ENCODE measurements around the gene ARHGAP4.

ARHGAP4 gene

DNA sequence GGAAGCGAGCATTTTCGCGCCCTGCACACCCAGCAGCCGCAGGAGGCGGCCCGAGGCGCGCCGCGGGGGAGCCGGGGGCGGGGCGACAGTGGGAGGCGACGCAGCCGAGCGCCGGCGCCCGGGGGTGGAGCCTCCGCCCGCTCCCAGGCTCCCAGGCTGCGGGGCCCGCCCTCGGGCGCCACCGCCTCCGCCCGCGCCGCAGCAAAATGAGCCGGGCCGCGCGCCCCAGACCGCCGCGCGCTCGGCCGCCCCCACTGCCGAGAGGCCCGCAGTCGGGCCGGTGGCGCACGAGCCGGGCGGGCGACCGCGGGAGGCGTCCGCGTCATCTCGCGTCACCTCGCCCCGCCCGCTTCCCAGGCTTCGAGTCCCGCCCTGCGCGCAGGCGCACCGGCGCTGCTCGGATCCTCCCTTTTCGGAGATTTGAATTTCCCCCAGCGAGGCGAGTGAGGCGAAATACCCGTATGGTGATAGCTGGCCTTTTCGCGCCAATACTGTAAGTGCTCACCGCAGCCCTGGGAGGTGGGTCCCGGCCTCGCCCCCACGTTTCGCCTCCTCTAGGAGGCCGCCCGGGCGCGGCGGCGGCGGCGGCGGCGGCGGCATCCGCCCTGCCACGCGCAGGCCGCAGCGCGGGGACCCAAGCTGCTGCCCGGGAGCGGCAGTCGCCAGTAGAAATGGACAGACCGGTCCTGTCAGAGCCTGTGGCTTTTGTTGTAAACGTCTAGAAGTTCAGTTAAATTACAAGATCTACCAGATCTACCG lies 46.5 kb upstream of the ARHGAP4 start, which contains the start of gene TMEM187:
TSS of gene TMEM187 (plus strand) at position 387 of the 759 bp plus-strand sequence. CDS start 9,309 bp downstream, outside the sequence.
- peak; percentile 92 for DNase-seq (ENCODE audit: extremely low spot score)
- TF ChIP-seq L3MBTL2 (conservative IDR thresholded peaks at IDR 0.05) (no peak), NFRKB (IDR thresholded peaks at IDR 0.05) (no peak), CTBP1 (IDR thresholded peaks at IDR 0.05; ENCODE audit: borderline replicate concordance) (no peak), FOXA1 (IDR thresholded peaks at IDR 0.05) (no peak), BHLHE40 (IDR thresholded peaks at IDR 0.05; ENCODE audit: borderline replicate concordance) (no peak), ARNT (IDR thresholded peaks at IDR 0.05) (peak; percentile 77; the same call in 1 of the 2 replicates), FOXK2 (IDR thresholded peaks at IDR 0.05) (no peak), HDGF (IDR thresholded peaks at IDR 0.05; ENCODE audit: borderline replicate concordance) (no peak), SP1 (IDR thresholded peaks at IDR 0.05) (no peak), ZNF384 (IDR thresholded peaks at IDR 0.05) (no peak), SUZ12 (IDR thresholded peaks at IDR 0.05) (no peak), TARDBP (IDR thresholded peaks at IDR 0.05) (no peak), FOXM1 (IDR thresholded peaks at IDR 0.05; ENCODE audit: borderline replicate concordance) (peak; percentile 65), ELF4 (IDR thresholded peaks at IDR 0.05) (no peak), LEF1 (IDR thresholded peaks at IDR 0.05; ENCODE audit: borderline replicate concordance) (peak; percentile 80)
- TF ChIP-seq, protein P1, sequence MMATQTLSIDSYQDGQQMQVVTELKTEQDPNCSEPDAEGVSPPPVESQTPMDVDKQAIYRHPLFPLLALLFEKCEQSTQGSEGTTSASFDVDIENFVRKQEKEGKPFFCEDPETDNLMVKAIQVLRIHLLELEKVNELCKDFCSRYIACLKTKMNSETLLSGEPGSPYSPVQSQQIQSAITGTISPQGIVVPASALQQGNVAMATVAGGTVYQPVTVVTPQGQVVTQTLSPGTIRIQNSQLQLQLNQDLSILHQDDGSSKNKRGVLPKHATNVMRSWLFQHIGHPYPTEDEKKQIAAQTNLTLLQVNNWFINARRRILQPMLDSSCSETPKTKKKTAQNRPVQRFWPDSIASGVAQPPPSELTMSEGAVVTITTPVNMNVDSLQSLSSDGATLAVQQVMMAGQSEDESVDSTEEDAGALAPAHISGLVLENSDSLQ (IDR thresholded peaks at IDR 0.05), result no peak
- CTCF ChIA-PET, result interaction anchor here (1.1 to 1.6 kb wide), 2 partner anchors 40 to 433 kb away, joined by 3 to 4 read pairs; no protein-coding TSS in a partner anchor
- POLR2A ChIA-PET, result interaction anchor here (0.6 to 3.3 kb wide), 12 partner anchors 9 to 535 kb away, joined by 3 to 15 read pairs (median 4); partner anchors contain the start of gene RENBP

DNA sequence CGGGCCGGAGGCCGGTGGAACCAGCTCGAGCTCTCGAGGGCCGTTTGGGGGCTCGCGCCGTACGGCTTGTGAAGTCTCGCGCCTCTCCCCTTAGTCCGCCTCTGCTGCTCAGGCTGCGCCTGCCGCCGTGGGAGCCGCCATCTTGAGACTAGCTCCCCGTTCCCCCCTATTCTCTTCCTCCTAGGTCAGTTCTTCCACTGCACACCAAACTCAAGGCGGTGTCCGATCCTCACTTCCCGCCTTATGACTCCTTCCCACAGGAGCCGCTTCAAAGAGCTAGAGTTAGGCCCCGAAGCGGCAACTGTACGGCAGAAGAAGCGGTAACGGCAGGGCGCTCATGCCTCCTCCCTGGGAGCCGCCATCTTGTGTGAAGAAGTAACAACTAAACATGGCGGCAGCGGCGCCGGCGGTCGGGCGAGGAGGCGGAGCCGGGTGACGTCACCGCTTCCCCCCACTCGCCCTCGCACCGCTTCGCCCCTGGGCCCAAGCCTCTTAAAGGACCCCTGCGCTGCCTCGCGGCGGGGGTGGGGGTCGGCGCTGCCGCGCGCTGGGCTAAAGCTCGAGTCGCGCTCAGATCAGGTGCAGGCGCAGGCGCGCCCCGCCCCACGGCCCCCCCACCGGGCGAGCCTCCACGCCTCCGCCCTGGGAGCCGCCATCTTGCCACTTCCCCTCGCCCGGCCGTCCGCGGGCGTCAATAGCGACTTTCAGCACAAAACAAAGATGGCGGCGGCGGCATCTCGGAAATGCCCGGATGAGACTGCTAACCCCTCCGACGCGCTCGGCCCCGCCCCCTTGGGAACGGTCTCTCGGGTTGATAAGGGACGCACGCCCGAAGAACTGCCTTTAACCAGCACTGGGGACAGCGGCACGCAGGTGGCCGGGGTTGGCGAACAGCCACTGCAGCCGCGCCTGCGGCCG lies 45.6 kb upstream of the ARHGAP4 start, which contains the start of gene HCFC1:
TSS of gene HCFC1 (minus strand) at position 369 of the 918 bp plus-strand sequence. CDS start 978 bp downstream, outside the sequence.
- DNase-seq (ENCODE audit: extremely low spot score), result peak; percentile 83
- no peak for TF ChIP-seq LEF1 (IDR thresholded peaks at IDR 0.05; ENCODE audit: borderline replicate concordance)
- peak; percentile 78 for TF ChIP-seq NFRKB (IDR thresholded peaks at IDR 0.05)
- TF ChIP-seq FOXA1 (IDR thresholded peaks at IDR 0.05), result no peak
- TF ChIP-seq ELF4 (IDR thresholded peaks at IDR 0.05), result peak; percentile 4
- TF ChIP-seq L3MBTL2 (conservative IDR thresholded peaks at IDR 0.05), result 0 out of 2 replicates have a peak, but pooled peaks have one; percentile 15
- POLR2A ChIA-PET, result interaction anchor here (0.5 to 3.3 kb wide), 26 partner anchors 9 to 536 kb away, joined by 3 to 15 read pairs (median 4); partner anchors contain the start of genes MECP2, NAA10 and RENBP
- CTCF ChIA-PET, result interaction anchor here (1.6 to 6.2 kb wide), 2 partner anchors 25 to 41 kb away, joined by 4 to 36 read pairs; no protein-coding TSS in a partner anchor

DNA sequence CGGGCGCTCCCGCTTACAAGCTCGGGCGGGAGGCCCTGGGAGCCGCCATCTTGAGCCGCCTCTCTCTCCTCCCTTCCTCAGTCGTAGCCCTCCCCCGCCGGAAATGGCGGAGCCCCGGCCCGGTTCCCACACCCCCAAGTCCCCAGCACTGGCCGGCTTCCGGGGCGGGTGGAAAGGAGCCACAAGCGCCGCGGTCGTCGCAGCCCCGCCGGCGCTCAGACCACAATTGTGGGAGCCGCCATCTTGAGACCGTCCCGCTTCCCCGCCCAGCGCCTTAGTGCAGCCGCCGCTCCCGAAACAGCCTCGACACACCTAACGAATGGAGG lies 45.0 kb upstream of the ARHGAP4 start:
- ChIA-PET POLR2A (interaction anchor here (0.5 to 3.3 kb wide), 19 partner anchors 9 to 126 kb away, joined by 3 to 15 read pairs (median 4); partner anchors contain the start of genes MECP2, NAA10 and RENBP), CTCF (interaction anchor here (1.6 to 6.2 kb wide), 2 partner anchors 24 to 42 kb away, joined by 4 to 36 read pairs; no protein-coding TSS in a partner anchor)
- TF ChIP-seq ELF4 (IDR thresholded peaks at IDR 0.05) (peak; percentile 52; the same call in 1 of the 2 replicates), TARDBP (IDR thresholded peaks at IDR 0.05) (no peak)
- DNase-seq (ENCODE audit: extremely low spot score), result peak; percentile 79

DNA sequence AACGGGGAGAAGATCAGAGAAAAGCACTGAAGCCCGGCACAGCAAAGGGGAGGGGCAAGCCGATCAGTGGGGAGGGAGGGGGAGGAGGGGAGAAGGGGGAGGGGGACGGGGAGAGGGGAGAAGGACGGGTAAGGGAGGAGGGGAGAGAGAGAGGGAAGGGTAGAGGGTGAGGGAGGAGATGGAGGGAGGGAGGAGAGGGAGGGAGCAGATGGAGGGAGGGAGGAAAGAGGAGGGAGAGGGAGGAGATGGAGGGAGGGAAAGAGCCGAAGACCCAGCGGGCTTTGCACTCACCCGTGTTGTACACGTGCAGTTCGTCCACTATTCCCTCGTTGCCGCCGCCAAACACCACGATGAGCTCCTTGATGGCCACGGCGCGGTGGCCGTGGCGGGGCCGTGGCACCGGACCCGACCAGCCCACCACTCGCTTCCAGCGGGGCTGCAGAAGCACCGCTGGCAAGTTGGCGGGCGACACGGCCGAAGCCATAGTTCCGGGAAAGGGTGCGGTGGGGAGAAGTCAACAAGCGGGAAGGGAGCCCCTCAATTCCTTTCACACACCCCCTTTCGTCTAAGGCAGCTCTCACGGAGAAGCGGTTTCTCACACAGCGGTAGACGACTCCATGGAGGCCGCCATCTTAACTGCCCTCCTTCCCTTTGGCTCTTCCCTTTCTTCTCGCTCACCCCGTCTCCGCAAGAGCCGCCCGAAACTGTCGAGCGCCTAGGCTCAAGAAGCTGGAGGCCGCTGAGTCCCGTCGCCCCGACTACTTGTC lies 44.5 kb upstream of the ARHGAP4 start:
- TF ChIP-seq LEF1 (IDR thresholded peaks at IDR 0.05; ENCODE audit: borderline replicate concordance) (no peak), BHLHE40 (IDR thresholded peaks at IDR 0.05; ENCODE audit: borderline replicate concordance) (no peak), ELF4 (IDR thresholded peaks at IDR 0.05) (no peak), L3MBTL2 (conservative IDR thresholded peaks at IDR 0.05) (peak; percentile 93), CTBP1 (IDR thresholded peaks at IDR 0.05; ENCODE audit: borderline replicate concordance) (no peak)
- ChIA-PET CTCF (interaction anchor here (1.1 to 6.2 kb wide), 3 partner anchors 23 to 302 kb away, joined by 3 to 36 read pairs (median 5); no protein-coding TSS in a partner anchor), POLR2A (interaction anchor here (0.5 to 3.3 kb wide), 21 partner anchors 9 to 577 kb away, joined by 3 to 15 read pairs (median 3); partner anchors contain the start of genes IKBKG, IRAK1, MECP2 and NAA10)
- peak; percentile 69 for DNase-seq (ENCODE audit: extremely low spot score)

DNA sequence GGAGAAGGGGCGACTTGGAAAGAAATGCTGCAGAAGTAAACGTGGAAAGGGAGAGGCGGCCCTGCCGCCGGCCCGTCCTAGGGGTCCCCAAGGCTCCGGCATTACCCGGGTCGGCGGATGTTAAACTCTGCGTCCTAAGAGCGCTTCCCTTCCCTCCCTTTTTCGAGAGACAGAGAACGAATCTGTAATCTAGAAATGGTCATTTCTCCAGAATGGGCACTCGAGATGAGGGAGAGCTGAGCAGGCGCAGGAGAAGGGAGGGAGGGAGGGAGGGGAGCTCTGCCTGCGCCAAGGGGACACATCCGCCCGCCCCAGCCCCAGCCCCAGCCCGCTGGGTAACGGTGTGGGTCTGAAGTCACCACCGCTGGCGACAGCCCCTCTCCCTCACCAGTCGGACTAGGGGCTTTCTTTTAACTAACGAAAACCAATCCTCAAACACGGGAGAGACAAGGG lies 43.9 kb upstream of the ARHGAP4 start:
- ChIA-PET CTCF (interaction anchor here (1.1 to 6.2 kb wide), 3 partner anchors 23 to 302 kb away, joined by 3 to 36 read pairs (median 5); no protein-coding TSS in a partner anchor), POLR2A (interaction anchor here (1.0 to 2.4 kb wide), 10 partner anchors 12 to 577 kb away, joined by 3 to 13 read pairs (median 5); partner anchors contain the start of genes IKBKG, IRAK1, NAA10 and RENBP)
- TF ChIP-seq, protein P1 (IDR thresholded peaks at IDR 0.05), result no peak
- TF ChIP-seq ELF4 (IDR thresholded peaks at IDR 0.05) (no peak), ARNT (IDR thresholded peaks at IDR 0.05) (peak; percentile 42; the same call in 1 of the 2 replicates), FOXM1 (IDR thresholded peaks at IDR 0.05; ENCODE audit: borderline replicate concordance) (no peak), CTBP1 (IDR thresholded peaks at IDR 0.05; ENCODE audit: borderline replicate concordance) (no peak)
- DNase-seq (ENCODE audit: extremely low spot score), result no peak

Data from HEK293T (cell line).